ENCODE data around the gene ZNF669. TPM values are rescaled to one million over a fixed set of nuclear protein-coding genes. Genes with fewer than 3 reads are reported as not detected.
"Not testable (repeated sequence)": the region's sequence is repeated elsewhere in the genome, so short reads cannot be mapped to it uniquely, and the experiment has no call there.

Gene ZNF669
- total RNA-seq, 2 experiments from 2014 or later: 13.2 to 15.1 TPM

GRCh38 chr1:247126601-247127000, 22.4 kb upstream of the ZNF669 start:
- ATAC-seq (ENCODE audit: poor library complexity): peak; percentile 51
- H3K4me3 ChIP-seq (ENCODE audit: low read length); H3K4me3 Mint-ChIP-seq; H3K36me3 ChIP-seq (ENCODE audit: insufficient read depth, low read length); H3K27me3 ChIP-seq (ENCODE audit: control insufficient read depth in 1 of 2, insufficient read depth in 2 of 2, low read length in 2 of 2); intact Hi-C loops (cut with DNase I, micrococcal nuclease); H3K27ac Mint-ChIP-seq; H3K27ac ChIP-seq (ENCODE audit: low read depth in 1 of 2, low read length in 2 of 2); POLR2A ChIA-PET; H3K27me3 Mint-ChIP-seq; DNase-seq; H3K9me3 Mint-ChIP-seq; H3K4me1 Mint-ChIP-seq (ENCODE audit: low read depth); H3K4me1 ChIP-seq (ENCODE audit: insufficient read depth, low read length); CTCF ChIA-PET: not testable (repeated sequence)
- peaks cover 23 to 28% of the 10 kb centered on the region in 2 experiments for H3K9me3 ChIP-seq (ENCODE audit: control insufficient read depth in 1 of 2, insufficient read depth in 1 of 2, low read length in 2 of 2)
- peaks cover 32% of the 10 kb centered on the region for H3K36me3 Mint-ChIP-seq (ENCODE audit: low read depth)

DNA sequence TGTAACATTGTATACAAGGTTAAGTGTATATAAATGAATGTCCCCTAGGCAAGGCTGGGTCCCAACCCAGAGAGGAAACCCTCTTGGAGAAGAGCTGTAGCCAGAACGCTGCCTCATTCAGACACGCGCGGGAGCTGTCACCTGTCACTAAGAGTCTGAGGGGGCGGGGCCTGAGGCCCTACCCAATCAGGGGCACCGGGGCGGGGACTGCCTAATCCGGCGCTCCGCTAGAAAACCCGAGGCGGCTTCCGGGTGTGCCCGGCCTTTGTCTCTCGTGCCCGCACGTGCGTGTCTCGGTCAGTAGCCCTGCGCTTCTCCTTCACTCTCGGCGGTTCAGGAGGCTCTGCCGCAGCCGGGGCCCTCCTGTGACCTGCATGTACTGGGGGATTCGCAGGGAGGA, 22.0 kb upstream of the ZNF669 start:
- H3K4me1 Mint-ChIP-seq (ENCODE audit: low read depth); H3K4me1 ChIP-seq (ENCODE audit: insufficient read depth, low read length); H3K4me3 ChIP-seq (ENCODE audit: low read length); H3K27me3 ChIP-seq (ENCODE audit: control insufficient read depth in 1 of 2, insufficient read depth in 2 of 2, low read length in 2 of 2); CTCF ChIA-PET; DNase-seq; H3K36me3 ChIP-seq (ENCODE audit: insufficient read depth, low read length); H3K4me3 Mint-ChIP-seq; intact Hi-C loops (cut with DNase I, micrococcal nuclease); POLR2A ChIA-PET; H3K27ac Mint-ChIP-seq; H3K9me3 Mint-ChIP-seq; H3K27ac ChIP-seq (ENCODE audit: low read depth in 1 of 2, low read length in 2 of 2); H3K27me3 Mint-ChIP-seq: not testable (repeated sequence)
- H3K9me3 ChIP-seq (ENCODE audit: control insufficient read depth in 1 of 2, insufficient read depth in 1 of 2, low read length in 2 of 2): peaks cover 19 to 24% of the 10 kb centered on the region in 2 experiments
- ATAC-seq (ENCODE audit: poor library complexity): peak; percentile 99
- H3K36me3 Mint-ChIP-seq (ENCODE audit: low read depth): peaks cover 32% of the 10 kb centered on the region

GRCh38 chr1:247121382-247121781, 17.2 kb upstream of the ZNF669 start:
- Histone ChIP-seq H3K4me1 (ENCODE audit: insufficient read depth, low read length) (no peaks in the 10 kb centered on the region), H3K36me3 (ENCODE audit: insufficient read depth, low read length) (no peaks in the 10 kb centered on the region), H3K27ac (ENCODE audit: low read depth in 1 of 2, low read length in 2 of 2) (no peak overlapping the region), H3K9me3 (ENCODE audit: control insufficient read depth in 1 of 2, insufficient read depth in 1 of 2, low read length in 2 of 2) (peaks cover 7 to 29% of the 10 kb centered on the region in 2 experiments), H3K27me3 (ENCODE audit: control insufficient read depth in 1 of 2, insufficient read depth in 2 of 2, low read length in 2 of 2) (no peaks in the 10 kb centered on the region), H3K4me3 (ENCODE audit: low read length) (no peak overlapping the region)
- TF ChIP-seq, protein P1, sequence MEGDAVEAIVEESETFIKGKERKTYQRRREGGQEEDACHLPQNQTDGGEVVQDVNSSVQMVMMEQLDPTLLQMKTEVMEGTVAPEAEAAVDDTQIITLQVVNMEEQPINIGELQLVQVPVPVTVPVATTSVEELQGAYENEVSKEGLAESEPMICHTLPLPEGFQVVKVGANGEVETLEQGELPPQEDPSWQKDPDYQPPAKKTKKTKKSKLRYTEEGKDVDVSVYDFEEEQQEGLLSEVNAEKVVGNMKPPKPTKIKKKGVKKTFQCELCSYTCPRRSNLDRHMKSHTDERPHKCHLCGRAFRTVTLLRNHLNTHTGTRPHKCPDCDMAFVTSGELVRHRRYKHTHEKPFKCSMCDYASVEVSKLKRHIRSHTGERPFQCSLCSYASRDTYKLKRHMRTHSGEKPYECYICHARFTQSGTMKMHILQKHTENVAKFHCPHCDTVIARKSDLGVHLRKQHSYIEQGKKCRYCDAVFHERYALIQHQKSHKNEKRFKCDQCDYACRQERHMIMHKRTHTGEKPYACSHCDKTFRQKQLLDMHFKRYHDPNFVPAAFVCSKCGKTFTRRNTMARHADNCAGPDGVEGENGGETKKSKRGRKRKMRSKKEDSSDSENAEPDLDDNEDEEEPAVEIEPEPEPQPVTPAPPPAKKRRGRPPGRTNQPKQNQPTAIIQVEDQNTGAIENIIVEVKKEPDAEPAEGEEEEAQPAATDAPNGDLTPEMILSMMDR (IDR thresholded peaks at IDR 0.05): no peak
- no peaks in the 10 kb centered on the region for H3K4me1 Mint-ChIP-seq (ENCODE audit: low read depth)
- no peak for ATAC-seq (ENCODE audit: poor library complexity)
- ChIA-PET POLR2A (no interaction called here), CTCF (no interaction called here)
- intact Hi-C loops (cut with DNase I, micrococcal nuclease): no loop called here
- no peak for DNase-seq
- no peak overlapping the region for H3K4me3 Mint-ChIP-seq
- H3K9me3 Mint-ChIP-seq: peaks cover 6% of the 10 kb centered on the region
- H3K27ac Mint-ChIP-seq: no peak overlapping the region
- peaks cover 8% of the 10 kb centered on the region for H3K36me3 Mint-ChIP-seq (ENCODE audit: low read depth)
- no peaks in the 10 kb centered on the region for H3K27me3 Mint-ChIP-seq

DNA sequence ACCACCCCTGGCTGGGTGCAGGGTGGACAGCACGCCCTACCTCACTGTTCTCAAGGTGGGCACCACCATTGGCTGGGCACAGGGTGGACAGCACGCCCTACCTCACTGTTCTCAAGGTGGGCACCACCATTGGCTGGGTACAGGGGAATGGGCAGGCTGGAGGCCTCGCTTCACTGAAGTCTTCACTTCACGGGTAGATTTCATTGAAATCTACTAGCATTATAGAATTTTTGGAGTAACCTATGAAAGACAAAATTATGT, 16.2 kb upstream of the ZNF669 start:
- CTCF ChIA-PET; H3K4me3 ChIP-seq (ENCODE audit: low read length); H3K27me3 ChIP-seq (ENCODE audit: control insufficient read depth in 1 of 2, insufficient read depth in 2 of 2, low read length in 2 of 2); H3K36me3 Mint-ChIP-seq (ENCODE audit: low read depth); ATAC-seq (ENCODE audit: poor library complexity); H3K27ac ChIP-seq (ENCODE audit: low read depth in 1 of 2, low read length in 2 of 2); H3K4me1 ChIP-seq (ENCODE audit: insufficient read depth, low read length); intact Hi-C loops (cut with DNase I, micrococcal nuclease); H3K9me3 Mint-ChIP-seq; H3K4me3 Mint-ChIP-seq; H3K27me3 Mint-ChIP-seq; POLR2A ChIA-PET; DNase-seq; H3K4me1 Mint-ChIP-seq (ENCODE audit: low read depth); H3K27ac Mint-ChIP-seq; H3K36me3 ChIP-seq (ENCODE audit: insufficient read depth, low read length): not testable (repeated sequence)
- peaks cover 7 to 34% of the 10 kb centered on the region in 2 experiments for H3K9me3 ChIP-seq (ENCODE audit: control insufficient read depth in 1 of 2, insufficient read depth in 1 of 2, low read length in 2 of 2)

Measured in CD4-positive, alpha-beta T cell (primary cell).